ENCODE results near the gene EP400.

- TF ChIP-seq TAF1 (IDR thresholded peaks at IDR 0.05; ENCODE audit: borderline replicate concordance, low read depth, low read length) (no peak), POLR2A (IDR thresholded peaks at IDR 0.05; ENCODE audit: low read depth, low read length) (no peak)
Measured at GRCh38 chr12:132103542-132104308, 154.0 kb downstream of the EP400 start.
